ENCODE data around the gene AKAP5.
A peak's percentile ranks its signal among the peaks of the same experiment; 100 is the strongest.

Gene AKAP5

GRCh38 chr14:64465191-64465822, at the start of gene AKAP5:
AKAP5 (plus strand) TSS chr14:64465499; CDS start chr14:64468395, 2,896 bp downstream.
- H3K4me3 ChIP-seq (ENCODE audit: low read depth, low read length), result peak within 1 kb of the TSS; percentile 63
- no peak for DNase-seq (ENCODE audit: low read depth)

GRCh38 chr14:64416348-64416932, 48.9 kb upstream of the AKAP5 start:
- H3K4me3 ChIP-seq (ENCODE audit: low read depth, low read length), result no peak overlapping the region
- DNase-seq (ENCODE audit: low read depth), result no peak

- DNase-seq (ENCODE audit: low read depth), result no peak
- no peak overlapping the region for H3K4me3 ChIP-seq (ENCODE audit: low read depth, low read length)
Observed at GRCh38 chr14:64417055-64417770, 48.1 kb upstream of the AKAP5 start.

GRCh38 chr14:64417771-64418125, 47.6 kb upstream of the AKAP5 start:
- no peak overlapping the region for H3K4me3 ChIP-seq (ENCODE audit: low read depth, low read length)
- DNase-seq (ENCODE audit: low read depth), result no peak

- no peak overlapping the region for H3K4me3 ChIP-seq (ENCODE audit: low read depth, low read length)
- no peak for DNase-seq (ENCODE audit: low read depth)
Observed at GRCh38 chr14:64419003-64419402, 46.3 kb upstream of the AKAP5 start.

- H3K4me3 ChIP-seq (ENCODE audit: low read depth, low read length), result no peak overlapping the region
- peak; percentile 60 for DNase-seq (ENCODE audit: low read depth)
Observed at GRCh38 chr14:64421166-64421565, 44.1 kb upstream of the AKAP5 start.

GRCh38 chr14:64422005-64422404, 43.3 kb upstream of the AKAP5 start:
- no peak for DNase-seq (ENCODE audit: low read depth)
- no peak overlapping the region for H3K4me3 ChIP-seq (ENCODE audit: low read depth, low read length)

- no peak overlapping the region for H3K4me3 ChIP-seq (ENCODE audit: low read depth, low read length)
Observed at GRCh38 chr14:64422756-64423155, 42.5 kb upstream of the AKAP5 start.

GRCh38 chr14:64423987-64424386, 41.3 kb upstream of the AKAP5 start:
- no peak overlapping the region for H3K4me3 ChIP-seq (ENCODE audit: low read depth, low read length)
- peak; percentile 58 for DNase-seq (ENCODE audit: low read depth)

More at GRCh38 chr14:64422756-64423155, 42.5 kb upstream of the AKAP5 start:
- no peak for DNase-seq (ENCODE audit: low read depth)

- no peak overlapping the region for H3K4me3 ChIP-seq (ENCODE audit: low read depth, low read length)
- no peak for DNase-seq (ENCODE audit: low read depth)
Observed at GRCh38 chr14:64434528-64434927, 30.8 kb upstream of the AKAP5 start.

GRCh38 chr14:64438181-64438841, 27.0 kb upstream of the AKAP5 start:
- no peak overlapping the region for H3K4me3 ChIP-seq (ENCODE audit: low read depth, low read length)
- peak; percentile 65 for DNase-seq (ENCODE audit: low read depth)

GRCh38 chr14:64439141-64439540, 26.2 kb upstream of the AKAP5 start:
- no peak for DNase-seq (ENCODE audit: low read depth)
- H3K4me3 ChIP-seq (ENCODE audit: low read depth, low read length), result no peak overlapping the region

- peak; percentile 44 for DNase-seq (ENCODE audit: low read depth)
- H3K4me3 ChIP-seq (ENCODE audit: low read depth, low read length), result no peak overlapping the region
Observed at GRCh38 chr14:64440494-64440893, 24.8 kb upstream of the AKAP5 start.

GRCh38 chr14:64442300-64442988, 22.9 kb upstream of the AKAP5 start:
- DNase-seq (ENCODE audit: low read depth), result no peak
- H3K4me3 ChIP-seq (ENCODE audit: low read depth, low read length), result no peak overlapping the region

- no peak for DNase-seq (ENCODE audit: low read depth)
- H3K4me3 ChIP-seq (ENCODE audit: low read depth, low read length), result no peak overlapping the region
Observed at GRCh38 chr14:64444140-64444539, 21.2 kb upstream of the AKAP5 start.

- peak; percentile 48 for DNase-seq (ENCODE audit: low read depth)
- no peak overlapping the region for H3K4me3 ChIP-seq (ENCODE audit: low read depth, low read length)
Observed at GRCh38 chr14:64444984-64445845, 20.1 kb upstream of the AKAP5 start.

GRCh38 chr14:64447876-64448670, 17.2 kb upstream of the AKAP5 start:
- DNase-seq (ENCODE audit: low read depth), result no peak
- no peak overlapping the region for H3K4me3 ChIP-seq (ENCODE audit: low read depth, low read length)

GRCh38 chr14:64450255-64450654, 15.0 kb upstream of the AKAP5 start:
- DNase-seq (ENCODE audit: low read depth), result no peak
- H3K4me3 ChIP-seq (ENCODE audit: low read depth, low read length), result no peak overlapping the region
